Activated CD8-positive, alpha-beta T cell treated with anti-CD3 and anti-CD28 coated beads, Interleukin-2, amount 10 ng/mL, durations not matched to agents 7 days and 5 days (primary cell): Measurements from ENCODE around the gene CTRB1. TPM values are rescaled to one million over a fixed set of nuclear protein-coding genes. Genes with fewer than 3 reads are reported as not detected.

Experiments
- ATAC-seq: fragments of 150-1000 bp; cut with Tn5 transposase; one replicate; pipeline ENCODE4 v1.10.0; 2021; ENCODE audit warnings: moderate library complexity
- CTCF ChIA-PET: fragments of 350-600 bp; sonication (Branson Sonifier 250); formaldehyde crosslinking; loops from one replicate; lab custom pipeline; 2021; ENCODE audit warnings: antibody characterized with exemption; lab: Charles Lee
- POLR2A ChIA-PET: fragments of 350-600 bp; sonication (Branson Sonifier 250); formaldehyde crosslinking; loops from one replicate; lab custom pipeline; 2021; ENCODE audit warnings: antibody characterized with exemption; lab: Charles Lee
- DNase-seq: peaks from one replicate; pipeline ENCODE4 v3.0.0-alpha.2; 2020
- H3K27ac Mint-ChIP-seq: one replicate; pipeline ENCODE4 v1.8.0; 2021; ENCODE audit warnings: mild to moderate bottlenecking, mixed read lengths
- H3K27me3 Mint-ChIP-seq: one replicate; pipeline ENCODE4 v1.8.0; 2021; ENCODE audit warnings: low read depth, mixed read lengths
- H3K36me3 Mint-ChIP-seq: one replicate; pipeline ENCODE4 v1.8.0; 2021; ENCODE audit warnings: low read depth, mixed read lengths
- H3K4me1 Mint-ChIP-seq: one replicate; pipeline ENCODE4 v1.8.0; 2021; ENCODE audit warnings: low read depth, mixed read lengths
- H3K4me3 Mint-ChIP-seq: one replicate; pipeline ENCODE4 v1.8.0; 2021; ENCODE audit warnings: mild to moderate bottlenecking, mixed read lengths
- H3K9me3 Mint-ChIP-seq: one replicate; pipeline ENCODE4 v1.8.0; 2022; ENCODE audit warnings: mixed read lengths; ENCODE audit not compliant: insufficient read depth
- total RNA-seq, 2 experiments: library from RNA; stranded (reverse); gene quantifications; one replicate each; pipeline ENCODE4 v1.2.3, GENCODE V29; 2021

Gene CTRB1
- total RNA-seq, 2 experiments from 2014 or later, result not detected

- ATAC-seq, result no peak
- ChIA-PET POLR2A (no interaction called here), CTCF (no interaction called here)
- Mint-ChIP-seq H3K36me3 (no peaks in the 10 kb centered on the region), H3K27ac (no peak overlapping the region), H3K4me1 (no peaks in the 10 kb centered on the region), H3K4me3 (no peak overlapping the region), H3K27me3 (peaks cover 35% of the 10 kb centered on the region), H3K9me3 (no peaks in the 10 kb centered on the region)
- no peak for DNase-seq
Measured at GRCh38 chr16:75273054-75273925, 54.5 kb downstream of the CTRB1 start.

Other genes with a start within 250 kb of the CTRB1 start
- gene WDR59, start 233.9 kb upstream of the CTRB1 start, total RNA-seq, result 10 to 100 TPM; 58.3 to 63.5 TPM
- 10 to 100 TPM in 1 of 2 experiments, 1 to 10 TPM in 1; 8.5 to 11.1 TPM for gene ZNRF1, start 220.0 kb upstream of the CTRB1 start, total RNA-seq
- under 1 TPM in 1 of 2 experiments, not detected in 1; 0.13 TPM for gene LDHD, start 102.2 kb upstream of the CTRB1 start, total RNA-seq
- gene ZFP1, start 70.5 kb upstream of the CTRB1 start, total RNA-seq, result 10 to 100 TPM; 18.3 to 19.5 TPM
- gene CTRB2, start 11.8 kb upstream of the CTRB1 start, total RNA-seq, result not detected
- gene BCAR1, start 32.6 kb downstream of the CTRB1 start, total RNA-seq, result under 1 TPM in 1 of 2 experiments, not detected in 1; 0.08 TPM
- 10 to 100 TPM; 38.9 to 41.6 TPM for gene CFDP1, start 214.5 kb downstream of the CTRB1 start, total RNA-seq
- 10 to 100 TPM; 30.2 to 31.1 TPM for gene TMEM170A, start 245.7 kb downstream of the CTRB1 start, total RNA-seq